ENCODE measurements around the gene RPGRIP1L. TPM values are rescaled to one million over a fixed set of nuclear protein-coding genes. Genes with fewer than 3 reads are reported as not detected.

Gene RPGRIP1L
- total and polyA plus RNA-seq, 9 of the 15 experiments (the other 6 are each of a cell fraction or from before 2014, with no cell fraction given) = 3.2 to 7.7 (median 5.8) TPM

DNA sequence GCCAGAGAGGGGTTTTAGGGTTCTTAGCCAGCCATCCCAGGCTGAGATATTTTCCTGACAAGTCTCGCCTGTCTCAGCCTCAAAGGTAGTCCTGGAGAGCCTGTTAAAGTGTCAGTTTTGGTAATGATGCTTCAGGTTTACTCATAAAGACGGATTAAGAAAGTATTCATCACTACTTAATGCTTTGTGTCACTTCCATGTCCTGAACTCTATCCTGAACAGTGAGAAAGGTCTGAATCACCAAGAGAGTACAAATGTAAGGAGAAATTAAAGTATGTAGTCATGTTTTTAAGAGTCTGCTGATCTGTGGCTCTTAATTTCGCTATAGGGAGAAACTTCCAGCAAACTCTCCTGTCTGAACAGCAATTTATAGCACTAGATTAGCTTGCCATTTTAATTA lies 14.0 kb downstream of the RPGRIP1L start:
- H3K4me2 ChIP-seq (ENCODE audit: insufficient read depth, low read length) = no peak overlapping the region
- CTCF ChIA-PET (ENCODE audit: low intra/inter-chr PET ratio) = no interaction called here
- POLR2A ChIA-PET = no interaction called here
- WGBS (ENCODE audit: insufficient coverage, low coverage, missing lambda C conversion rate) = 14% methylated on average over 3 of the region's 3 CpGs
- H2AFZ ChIP-seq (ENCODE audit: low read depth, low read length) = no peak overlapping the region
- H3K79me2 ChIP-seq (ENCODE audit: control insufficient read depth, insufficient read depth, low read length) = no peaks in the 10 kb centered on the region
- H3K4me1 ChIP-seq (replicated peaks in 1 of 2; ENCODE audit: control insufficient read depth in 2 of 2, insufficient read depth in 2 of 2, low read length in 2 of 2) = no peaks in the 10 kb centered on the region
- H3K9me3 ChIP-seq (replicated peaks; ENCODE audit: control insufficient read depth, insufficient read depth, low read depth, low read length) = no peaks in the 10 kb centered on the region
- TF ChIP-seq MXI1 (IDR thresholded peaks at IDR 0.05; ENCODE audit: low read depth, low read length) (no peak), ZBTB7A (IDR thresholded peaks at IDR 0.05; ENCODE audit: borderline replicate concordance, control insufficient read depth, low read depth, low read length) (no peak), ETV1 (tag; conservative IDR thresholded peaks at IDR 0.05; ENCODE audit: low read depth) (no peak), KLF10 (CRISPR knock-in tag; IDR thresholded peaks at IDR 0.05) (no peak), MYC (IDR thresholded peaks at IDR 0.05; ENCODE audit: low read depth, low read length) (no peak), MYC (CRISPR knock-in tag; IDR thresholded peaks at IDR 0.05; ENCODE audit: borderline replicate concordance, low read depth) (no peak), ZNF121 (CRISPR knock-in tag; conservative IDR thresholded peaks at IDR 0.05) (no peak), E4F1 (CRISPR knock-in tag; IDR thresholded peaks at IDR 0.05; ENCODE audit: borderline replicate concordance) (no peak), CAMTA2 (CRISPR knock-in tag; conservative IDR thresholded peaks at IDR 0.05) (no peak), CBFB (CRISPR knock-in tag; IDR thresholded peaks at IDR 0.05) (no peak)
- TF ChIP-seq, protein P1, sequence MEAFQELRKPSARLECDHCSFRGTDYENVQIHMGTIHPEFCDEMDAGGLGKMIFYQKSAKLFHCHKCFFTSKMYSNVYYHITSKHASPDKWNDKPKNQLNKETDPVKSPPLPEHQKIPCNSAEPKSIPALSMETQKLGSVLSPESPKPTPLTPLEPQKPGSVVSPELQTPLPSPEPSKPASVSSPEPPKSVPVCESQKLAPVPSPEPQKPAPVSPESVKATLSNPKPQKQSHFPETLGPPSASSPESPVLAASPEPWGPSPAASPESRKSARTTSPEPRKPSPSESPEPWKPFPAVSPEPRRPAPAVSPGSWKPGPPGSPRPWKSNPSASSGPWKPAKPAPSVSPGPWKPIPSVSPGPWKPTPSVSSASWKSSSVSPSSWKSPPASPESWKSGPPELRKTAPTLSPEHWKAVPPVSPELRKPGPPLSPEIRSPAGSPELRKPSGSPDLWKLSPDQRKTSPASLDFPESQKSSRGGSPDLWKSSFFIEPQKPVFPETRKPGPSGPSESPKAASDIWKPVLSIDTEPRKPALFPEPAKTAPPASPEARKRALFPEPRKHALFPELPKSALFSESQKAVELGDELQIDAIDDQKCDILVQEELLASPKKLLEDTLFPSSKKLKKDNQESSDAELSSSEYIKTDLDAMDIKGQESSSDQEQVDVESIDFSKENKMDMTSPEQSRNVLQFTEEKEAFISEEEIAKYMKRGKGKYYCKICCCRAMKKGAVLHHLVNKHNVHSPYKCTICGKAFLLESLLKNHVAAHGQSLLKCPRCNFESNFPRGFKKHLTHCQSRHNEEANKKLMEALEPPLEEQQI (IDR thresholded peaks at IDR 0.05) = no peak
- H3K27ac ChIP-seq (ENCODE audit: extremely low read depth, low read depth, low read length) = no peak overlapping the region
- H3K9me1 ChIP-seq (ENCODE audit: control insufficient read depth, insufficient read depth, low read length) = no peaks in the 10 kb centered on the region
- intact Hi-C loops (cut with micrococcal nuclease) (no loop called here), in situ Hi-C loops (cut with MboI) (no loop called here)
- no peak for DNase-seq (ENCODE audit: extremely low read depth in 1 of 4, low spot score in 3 of 4)
- FAIRE-seq = no peak
- no TSS peak for BruUV-seq (replicated peaks)
- H3K36me3 ChIP-seq (ENCODE audit: control insufficient read depth, insufficient read depth, low read length) = no peaks in the 10 kb centered on the region
- H3K27me3 ChIP-seq (ENCODE audit: control insufficient read depth in 2 of 2, insufficient read depth in 2 of 2, low read length in 2 of 2) = no peaks in the 10 kb centered on the region
- ATAC-seq = no peak
- H3K9ac ChIP-seq (ENCODE audit: insufficient read depth in 1 of 2, low read depth in 2 of 2, low read length in 2 of 2) = no peak overlapping the region
- no peak overlapping the region for H3K4me3 ChIP-seq
- no peaks in the 10 kb centered on the region for H4K20me1 ChIP-seq (replicated peaks; ENCODE audit: control insufficient read depth, insufficient read depth, low read length)
